Measurements from ENCODE around the gene ABHD8. TPM values are rescaled to one million over a fixed set of nuclear protein-coding genes. Genes with fewer than 3 reads are reported as not detected.

Gene ABHD8
- total and polyA plus RNA-seq, 7 experiments from 2014 or later, result 7.0 to 12.4 (median 9.5) TPM

GRCh38 chr19:17323964-17324332 is 20.7 kb upstream of the ABHD8 start:
- ATAC-seq (no peak), DNase-seq (no peak)
- Mint-ChIP-seq H3K27ac (no peak overlapping the region), H3K36me3 (peaks cover 0 to 8% (median 0%) of the 10 kb centered on the region in 5 donors), H3K4me3 (peak overlapping the region in 1 of 10 donors; percentile 57), H3K4me1 (peaks cover 4 to 11% (median 8%) of the 10 kb centered on the region in 7 donors), H3K9me3 (peaks cover 0 to 1% (median 0%) of the 10 kb centered on the region in 11 donors), H3K27me3 (no peaks in the 10 kb centered on the region)
- CTCF ChIA-PET, result interaction anchor here (1.0 kb wide), 1 partner anchor 62 kb away, joined by 3 read pairs; no protein-coding TSS in a partner anchor
- H3K36me3 ChIP-seq (ENCODE audit: control insufficient read depth in 2 of 3, insufficient read depth in 3 of 3, low read length in 3 of 3), result peaks cover 0 to 39% (median 7%) of the 10 kb centered on the region in 3 experiments
- H3K4me1 ChIP-seq (ENCODE audit: control insufficient read depth in 2 of 2, insufficient read depth in 2 of 2, low read length in 2 of 2), result no peaks in the 10 kb centered on the region
- no peaks in the 10 kb centered on the region for H3K9me3 ChIP-seq (ENCODE audit: control insufficient read depth in 2 of 3, low read length in 3 of 3)
- no peak overlapping the region for H3K4me3 ChIP-seq (ENCODE audit: low read length)
- POLR2A ChIA-PET, result interaction anchor here (6.6 kb wide), 1 partner anchor 15 kb away, joined by 36 read pairs; the partner anchor contains the start of gene DDA1
- no peak overlapping the region for H3K27ac ChIP-seq (ENCODE audit: low read depth, low read length)
- intact Hi-C loops (cut with micrococcal nuclease), result no loop called here
- no peaks in the 10 kb centered on the region for H3K27me3 ChIP-seq (ENCODE audit: control insufficient read depth in 2 of 2, insufficient read depth in 2 of 2, low read length in 2 of 2)

- no peak for DNase-seq
- Histone ChIP-seq H3K4me3 (ENCODE audit: low read length) (no peak overlapping the region), H3K27me3 (ENCODE audit: control insufficient read depth in 2 of 2, insufficient read depth in 2 of 2, low read length in 2 of 2) (no peaks in the 10 kb centered on the region), H3K27ac (ENCODE audit: low read depth, low read length) (no peak overlapping the region), H3K4me1 (ENCODE audit: control insufficient read depth in 2 of 2, insufficient read depth in 2 of 2, low read length in 2 of 2) (no peaks in the 10 kb centered on the region), H3K36me3 (ENCODE audit: control insufficient read depth in 2 of 3, insufficient read depth in 3 of 3, low read length in 3 of 3) (peaks cover 0 to 43% (median 7%) of the 10 kb centered on the region in 3 experiments), H3K9me3 (ENCODE audit: control insufficient read depth in 2 of 3, low read length in 3 of 3) (no peaks in the 10 kb centered on the region)
- peak overlapping the region in 2 of 9 donors; percentile 45 to 51 for H3K27ac Mint-ChIP-seq
- intact Hi-C loops (cut with micrococcal nuclease), result no loop called here
- CTCF ChIA-PET, result no interaction called here
- ATAC-seq, result no peak
- POLR2A ChIA-PET, result interaction anchor here (6.6 kb wide), 1 partner anchor 15 kb away, joined by 36 read pairs; the partner anchor contains the start of gene DDA1
- H3K4me1 Mint-ChIP-seq, result peaks cover 4 to 11% (median 8%) of the 10 kb centered on the region in 7 donors
- H3K9me3 Mint-ChIP-seq, result peaks cover 0 to 1% (median 0%) of the 10 kb centered on the region in 11 donors
- peaks cover 0 to 8% (median 0%) of the 10 kb centered on the region in 5 donors for H3K36me3 Mint-ChIP-seq
- H3K27me3 Mint-ChIP-seq, result no peaks in the 10 kb centered on the region
- H3K4me3 Mint-ChIP-seq, result peak overlapping the region in 8 of 10 donors; percentile 23 to 75 (median 48)
Observed at GRCh38 chr19:17323300-17323963, 20.2 kb upstream of the ABHD8 start.

- no peaks in the 10 kb centered on the region for H3K27me3 Mint-ChIP-seq
- H3K27ac Mint-ChIP-seq, result peak overlapping the region in 2 of 9 donors; percentile 45 to 52
- H3K27me3 ChIP-seq (ENCODE audit: control insufficient read depth in 2 of 2, insufficient read depth in 2 of 2, low read length in 2 of 2), result no peaks in the 10 kb centered on the region
- peak overlapping the region in 7 of 10 donors; percentile 29 to 75 (median 49) for H3K4me3 Mint-ChIP-seq
- H3K27ac ChIP-seq (ENCODE audit: low read depth, low read length), result no peak overlapping the region
- peaks cover 0 to 40% (median 7%) of the 10 kb centered on the region in 3 experiments for H3K36me3 ChIP-seq (ENCODE audit: control insufficient read depth in 2 of 3, insufficient read depth in 3 of 3, low read length in 3 of 3)
- CTCF ChIA-PET, result no interaction called here
- no peak for DNase-seq
- intact Hi-C loops (cut with micrococcal nuclease), result no loop called here
- no peak for ATAC-seq
- H3K4me3 ChIP-seq (ENCODE audit: low read length), result no peak overlapping the region
- H3K4me1 Mint-ChIP-seq, result peaks cover 4 to 10% (median 8%) of the 10 kb centered on the region in 7 donors
- no peaks in the 10 kb centered on the region for H3K9me3 ChIP-seq (ENCODE audit: control insufficient read depth in 2 of 3, low read length in 3 of 3)
- peaks cover 0 to 3% (median 0%) of the 10 kb centered on the region in 11 donors for H3K9me3 Mint-ChIP-seq
- peaks cover 0 to 8% (median 0%) of the 10 kb centered on the region in 5 donors for H3K36me3 Mint-ChIP-seq
- POLR2A ChIA-PET, result interaction anchor here (6.6 kb wide), 1 partner anchor 14 kb away, joined by 36 read pairs; the partner anchor contains the start of gene DDA1
- H3K4me1 ChIP-seq (ENCODE audit: control insufficient read depth in 2 of 2, insufficient read depth in 2 of 2, low read length in 2 of 2), result no peaks in the 10 kb centered on the region
Observed at GRCh38 chr19:17322854-17323253, 19.6 kb upstream of the ABHD8 start.

- H3K27ac ChIP-seq (ENCODE audit: low read depth, low read length), result no peak overlapping the region
- H3K4me1 ChIP-seq (ENCODE audit: control insufficient read depth in 2 of 2, insufficient read depth in 2 of 2, low read length in 2 of 2), result no peaks in the 10 kb centered on the region
- peaks cover 3 to 10% (median 5%) of the 10 kb centered on the region in 7 donors for H3K4me1 Mint-ChIP-seq
- no peak overlapping the region for H3K4me3 Mint-ChIP-seq
- H3K4me3 ChIP-seq (ENCODE audit: low read length), result no peak overlapping the region
- ChIA-PET POLR2A (interaction anchor here (1.0 to 6.6 kb wide), 2 partner anchors 13 to 797 kb away, joined by 3 to 36 read pairs; partner anchors contain the start of gene DDA1), CTCF (no interaction called here)
- peaks cover 0 to 3% (median 0%) of the 10 kb centered on the region in 11 donors for H3K9me3 Mint-ChIP-seq
- peak overlapping the region in 3 of 9 donors; percentile 4 to 45 (median 41) for H3K27ac Mint-ChIP-seq
- no peaks in the 10 kb centered on the region for H3K9me3 ChIP-seq (ENCODE audit: control insufficient read depth in 2 of 3, low read length in 3 of 3)
- peaks cover 0 to 44% (median 7%) of the 10 kb centered on the region in 3 experiments for H3K36me3 ChIP-seq (ENCODE audit: control insufficient read depth in 2 of 3, insufficient read depth in 3 of 3, low read length in 3 of 3)
- ATAC-seq (no peak), DNase-seq (no peak)
- no peaks in the 10 kb centered on the region for H3K27me3 Mint-ChIP-seq
- peaks cover 0 to 8% (median 0%) of the 10 kb centered on the region in 5 donors for H3K36me3 Mint-ChIP-seq
- intact Hi-C loops (cut with micrococcal nuclease), result no loop called here
- H3K27me3 ChIP-seq (ENCODE audit: control insufficient read depth in 2 of 2, insufficient read depth in 2 of 2, low read length in 2 of 2), result no peaks in the 10 kb centered on the region
Observed at GRCh38 chr19:17321655-17322489, 18.6 kb upstream of the ABHD8 start.

- no peaks in the 10 kb centered on the region for H3K4me1 ChIP-seq (ENCODE audit: control insufficient read depth in 2 of 2, insufficient read depth in 2 of 2, low read length in 2 of 2)
- DNase-seq (no peak), ATAC-seq (no peak)
- peaks cover 0 to 52% (median 12%) of the 10 kb centered on the region in 3 experiments for H3K36me3 ChIP-seq (ENCODE audit: control insufficient read depth in 2 of 3, insufficient read depth in 3 of 3, low read length in 3 of 3)
- H3K4me3 Mint-ChIP-seq, result no peak overlapping the region
- H3K4me3 ChIP-seq (ENCODE audit: low read length), result no peak overlapping the region
- no peak overlapping the region for H3K27ac ChIP-seq (ENCODE audit: low read depth, low read length)
- intact Hi-C loops (cut with micrococcal nuclease), result no loop called here
- ChIA-PET CTCF (no interaction called here), POLR2A (interaction anchor here (0.7 kb wide), 1 partner anchor 12 kb away, joined by 3 read pairs; no protein-coding TSS in a partner anchor)
- H3K27ac Mint-ChIP-seq, result no peak overlapping the region
- H3K27me3 ChIP-seq (ENCODE audit: control insufficient read depth in 2 of 2, insufficient read depth in 2 of 2, low read length in 2 of 2), result no peaks in the 10 kb centered on the region
- H3K36me3 Mint-ChIP-seq, result peaks cover 0 to 10% (median 0%) of the 10 kb centered on the region in 5 donors
- H3K4me1 Mint-ChIP-seq, result peaks cover 3 to 11% (median 7%) of the 10 kb centered on the region in 7 donors
- no peaks in the 10 kb centered on the region for H3K9me3 ChIP-seq (ENCODE audit: control insufficient read depth in 2 of 3, low read length in 3 of 3)
- H3K27me3 Mint-ChIP-seq, result no peaks in the 10 kb centered on the region
- H3K9me3 Mint-ChIP-seq, result peaks cover 0 to 3% (median 0%) of the 10 kb centered on the region in 11 donors
Observed at GRCh38 chr19:17320435-17320834, 17.2 kb upstream of the ABHD8 start.

- H3K27ac Mint-ChIP-seq, result no peak overlapping the region
- H3K27me3 ChIP-seq (ENCODE audit: control insufficient read depth in 2 of 2, insufficient read depth in 2 of 2, low read length in 2 of 2), result no peaks in the 10 kb centered on the region
- intact Hi-C loops (cut with micrococcal nuclease), result no loop called here
- DNase-seq (no peak), ATAC-seq (no peak)
- H3K4me3 ChIP-seq (ENCODE audit: low read length), result no peak overlapping the region
- H3K27ac ChIP-seq (ENCODE audit: low read depth, low read length), result no peak overlapping the region
- H3K36me3 Mint-ChIP-seq, result peaks cover 0 to 10% (median 0%) of the 10 kb centered on the region in 5 donors
- peak overlapping the region in 1 of 10 donors; percentile 34 for H3K4me3 Mint-ChIP-seq
- no peaks in the 10 kb centered on the region for H3K9me3 ChIP-seq (ENCODE audit: control insufficient read depth in 2 of 3, low read length in 3 of 3)
- H3K4me1 Mint-ChIP-seq, result peaks cover 3 to 11% (median 7%) of the 10 kb centered on the region in 7 donors
- ChIA-PET CTCF (no interaction called here), POLR2A (no interaction called here)
- peaks cover 0 to 3% (median 0%) of the 10 kb centered on the region in 11 donors for H3K9me3 Mint-ChIP-seq
- no peaks in the 10 kb centered on the region for H3K27me3 Mint-ChIP-seq
- no peaks in the 10 kb centered on the region for H3K4me1 ChIP-seq (ENCODE audit: control insufficient read depth in 2 of 2, insufficient read depth in 2 of 2, low read length in 2 of 2)
- peaks cover 0 to 56% (median 13%) of the 10 kb centered on the region in 3 experiments for H3K36me3 ChIP-seq (ENCODE audit: control insufficient read depth in 2 of 3, insufficient read depth in 3 of 3, low read length in 3 of 3)
Observed at GRCh38 chr19:17319473-17320238, 16.4 kb upstream of the ABHD8 start.

Data from naive thymus-derived CD4-positive, alpha-beta T cell (primary cell).